Cardiac atrium fibroblast (primary cell): ENCODE results near the gene HNRNPM. TPM values are rescaled to one million over a fixed set of nuclear protein-coding genes. Genes with fewer than 3 reads are reported as not detected.

ENCODE experiments used
- total RNA-seq: library from RNA; depleted of rRNA; stranded (reverse); fragments of >200 nt; gene quantifications from 2 replicates; pipeline ENCODE4 v1.2.3, GENCODE V29; 2015

Gene HNRNPM, protein sequence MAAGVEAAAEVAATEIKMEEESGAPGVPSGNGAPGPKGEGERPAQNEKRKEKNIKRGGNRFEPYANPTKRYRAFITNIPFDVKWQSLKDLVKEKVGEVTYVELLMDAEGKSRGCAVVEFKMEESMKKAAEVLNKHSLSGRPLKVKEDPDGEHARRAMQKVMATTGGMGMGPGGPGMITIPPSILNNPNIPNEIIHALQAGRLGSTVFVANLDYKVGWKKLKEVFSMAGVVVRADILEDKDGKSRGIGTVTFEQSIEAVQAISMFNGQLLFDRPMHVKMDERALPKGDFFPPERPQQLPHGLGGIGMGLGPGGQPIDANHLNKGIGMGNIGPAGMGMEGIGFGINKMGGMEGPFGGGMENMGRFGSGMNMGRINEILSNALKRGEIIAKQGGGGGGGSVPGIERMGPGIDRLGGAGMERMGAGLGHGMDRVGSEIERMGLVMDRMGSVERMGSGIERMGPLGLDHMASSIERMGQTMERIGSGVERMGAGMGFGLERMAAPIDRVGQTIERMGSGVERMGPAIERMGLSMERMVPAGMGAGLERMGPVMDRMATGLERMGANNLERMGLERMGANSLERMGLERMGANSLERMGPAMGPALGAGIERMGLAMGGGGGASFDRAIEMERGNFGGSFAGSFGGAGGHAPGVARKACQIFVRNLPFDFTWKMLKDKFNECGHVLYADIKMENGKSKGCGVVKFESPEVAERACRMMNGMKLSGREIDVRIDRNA
- total RNA-seq: 52.5 and 65.5 TPM in 2 replicates

DNA sequence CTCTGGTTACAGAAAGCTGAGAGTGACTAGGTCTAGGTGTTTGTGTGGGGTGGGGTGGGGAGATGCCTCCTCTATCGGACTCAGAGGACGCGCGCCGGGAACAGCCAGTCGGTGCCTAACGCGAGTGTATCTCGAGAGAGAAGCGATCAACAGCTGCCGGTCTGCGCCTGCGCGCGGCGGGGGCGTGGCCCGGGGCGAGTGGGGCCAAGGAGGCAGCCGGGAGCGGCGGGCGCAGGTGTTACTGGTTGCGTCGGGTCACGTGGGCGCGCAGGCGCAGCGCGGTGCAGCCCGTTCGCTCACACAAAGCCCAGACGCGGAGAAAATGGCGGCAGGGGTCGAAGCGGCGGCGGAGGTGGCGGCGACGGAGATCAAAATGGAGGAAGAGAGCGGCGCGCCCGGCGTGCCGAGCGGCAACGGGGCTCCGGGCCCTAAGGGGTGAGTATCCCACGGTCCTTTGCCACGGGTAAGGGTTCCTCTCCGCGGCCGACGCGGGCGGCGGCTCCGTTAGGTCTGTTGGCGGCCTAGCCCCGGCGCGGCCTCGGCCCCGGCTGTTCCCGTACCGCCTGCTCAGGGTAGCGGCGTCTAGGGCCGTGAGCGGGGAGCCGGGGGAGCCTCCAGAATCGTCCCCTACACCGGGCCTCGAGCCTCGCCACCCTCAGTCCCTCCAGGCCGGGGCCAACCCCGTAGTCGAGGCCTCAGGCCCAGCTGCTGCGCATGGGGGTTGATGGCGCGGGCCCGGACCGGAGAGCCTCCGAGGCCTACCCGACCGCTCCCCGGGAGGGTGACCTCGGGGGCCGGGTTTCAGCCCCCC is at the start of gene HNRNPM:
HNRNPM (plus strand) TSS at position 299 of the 811 bp plus-strand sequence; CDS start at position 323, 24 bp downstream.

DNA sequence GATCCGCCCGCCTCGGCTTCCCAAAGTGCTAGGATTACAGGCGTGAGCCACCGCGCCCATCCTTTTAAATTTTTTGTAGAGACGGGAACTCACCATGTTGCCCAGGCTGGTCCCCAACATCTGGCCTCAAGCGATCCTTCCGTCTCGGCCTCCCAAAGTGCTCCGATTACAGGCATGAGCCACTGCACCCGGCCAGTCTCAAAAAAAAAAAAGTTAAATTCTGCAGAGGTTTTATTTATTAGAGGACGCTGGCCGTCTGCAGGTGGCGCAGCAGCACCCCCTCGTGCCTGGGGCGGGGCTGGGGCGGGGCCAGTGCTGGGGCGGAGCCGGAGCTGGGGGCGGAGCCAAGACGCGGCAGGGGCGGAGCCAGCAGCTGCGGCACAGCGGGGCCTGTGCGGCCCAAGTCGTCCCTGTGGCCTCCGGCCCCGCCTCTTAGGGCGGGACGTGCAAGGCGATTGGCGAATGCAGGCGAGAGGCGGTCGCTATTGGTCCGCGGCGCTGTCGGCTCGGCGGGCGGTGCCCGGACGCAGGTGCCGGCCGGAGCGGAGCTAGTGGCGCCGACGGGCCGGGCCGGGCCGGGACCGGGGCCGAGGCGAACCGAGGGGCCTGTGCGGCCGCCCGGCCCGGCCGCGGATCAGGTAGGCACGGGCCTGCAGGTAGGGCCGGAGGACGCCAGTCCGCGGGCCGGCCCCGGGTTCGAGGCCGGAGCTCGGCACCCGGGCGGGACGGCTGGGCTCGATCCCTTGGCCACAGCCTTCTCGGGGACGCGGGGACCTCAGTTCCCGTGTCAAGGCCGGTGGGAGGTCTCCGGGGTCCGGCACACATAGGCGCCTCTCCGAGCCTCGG is 31.8 kb upstream of the HNRNPM start, which contains the start of gene MARCHF2:
MARCHF2 (plus strand) TSS at position 523 of the 846 bp plus-strand sequence. CDS start 8,536 bp downstream, outside the sequence.

DNA sequence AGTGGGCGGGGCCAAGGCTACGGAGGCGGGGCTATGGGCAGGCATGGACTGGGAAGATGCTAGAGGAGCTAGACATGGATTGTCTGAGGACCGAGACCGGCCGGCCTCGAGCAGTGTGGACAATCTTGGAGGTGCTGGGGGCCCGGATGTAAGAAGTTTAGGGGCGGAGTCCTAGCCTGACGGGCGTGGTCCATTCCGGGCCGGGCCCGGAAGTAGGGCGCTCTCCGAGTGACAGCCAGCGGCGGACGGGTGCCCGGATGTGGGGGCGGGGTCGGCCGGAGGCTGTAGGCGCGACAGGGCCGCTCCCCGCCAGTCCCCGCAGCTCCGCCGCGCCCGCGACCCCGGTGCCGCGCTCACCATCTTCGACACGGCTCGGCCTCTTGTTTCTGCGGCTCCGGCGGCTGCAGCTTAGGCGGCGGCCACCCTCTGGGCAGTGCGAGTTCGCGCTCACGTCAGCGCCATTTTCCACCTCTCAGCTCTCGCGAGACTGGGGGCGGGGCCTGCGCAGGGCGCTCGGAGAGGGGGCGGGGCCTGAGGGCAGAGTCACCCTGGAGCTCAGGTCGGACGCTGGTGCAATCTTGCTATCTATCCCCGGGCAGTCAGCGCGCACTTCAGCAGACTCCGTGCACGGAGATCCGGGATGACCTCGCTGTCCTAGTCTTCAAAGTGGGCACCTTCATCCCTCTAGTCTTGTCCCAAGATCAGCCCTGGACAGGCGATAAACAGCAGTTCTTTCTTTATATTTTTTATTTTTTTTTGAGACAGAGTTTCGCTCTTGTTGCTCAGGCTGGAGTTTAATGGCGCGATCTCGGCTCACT is 69.1 kb downstream of the HNRNPM start, which contains the start of gene ZNF414:
ZNF414 (minus strand) TSS at position 481 of the 818 bp plus-strand sequence; CDS start at position 360, 121 bp downstream.

Other genes starting within 250 kb of the HNRNPM start
- 10.3 and 14.3 TPM in 2 replicates for gene CERS4, start 235.6 kb upstream of the HNRNPM start, total RNA-seq
- gene CD320, start 136.6 kb upstream of the HNRNPM start, total RNA-seq: 66.4 and 99.0 TPM in 2 replicates
- 47.5 and 63.2 TPM in 2 replicates for gene NDUFA7, start 123.6 kb upstream of the HNRNPM start, total RNA-seq
- 414 and 638 TPM in 2 replicates for gene RPS28, start 123.5 kb upstream of the HNRNPM start, total RNA-seq
- gene KANK3, start 101.7 kb upstream of the HNRNPM start, total RNA-seq: 0.81 and 1.1 TPM in 2 replicates
- gene ANGPTL4, start 80.8 kb upstream of the HNRNPM start, total RNA-seq: 290 and 481 TPM in 2 replicates
- 22.6 and 44.9 TPM in 2 replicates for gene RAB11B, start 54.6 kb upstream of the HNRNPM start, total RNA-seq
- gene MARCHF2, start 31.7 kb upstream of the HNRNPM start, total RNA-seq: 84.1 and 101 TPM in 2 replicates
- not detected in 2 replicates for gene PRAM1, start 57.7 kb downstream of the HNRNPM start, total RNA-seq
- 2.9 and 12.6 TPM in 2 replicates for gene ZNF414, start 69.2 kb downstream of the HNRNPM start, total RNA-seq
- 0.18 and 0.49 TPM in 2 replicates for gene MYO1F, start 132.5 kb downstream of the HNRNPM start, total RNA-seq
- 7.8 and 26.0 TPM in 2 replicates for gene ADAMTS10, start 165.7 kb downstream of the HNRNPM start, total RNA-seq
- gene NFILZ, start 185.7 kb downstream of the HNRNPM start, total RNA-seq: not detected in 2 replicates